ENCODE data around the gene ERVV-1.
"Not testable (repeated sequence)": the region's sequence is repeated elsewhere in the genome, so short reads cannot be mapped to it uniquely, and the experiment has no call there.

Gene ERVV-1

GRCh38 chr19:53013621-53014020 is at the start of gene ERVV-1:
Gene ERVV-1 (plus strand): TSS chr19:53013921. CDS start chr19:53014091, 170 bp downstream.
- H3K4me3 ChIP-seq (ENCODE audit: control insufficient read depth, low read depth, low read length) = no peak within 1 kb of the TSS
- no peak for TF ChIP-seq CTCF (IDR thresholded peaks at IDR 0.05; ENCODE audit: control insufficient read depth, insufficient read depth, low read depth, low read length, missing control alignments)
- no peak for DNase-seq (ENCODE audit: low read depth)

GRCh38 chr19:52967772-52968171 is 45.9 kb upstream of the ERVV-1 start:
- TF ChIP-seq CTCF (IDR thresholded peaks at IDR 0.05; ENCODE audit: control insufficient read depth, insufficient read depth, low read depth, low read length, missing control alignments) = no peak
- DNase-seq (ENCODE audit: low read depth) = no peak
- no peak overlapping the region for H3K4me3 ChIP-seq (ENCODE audit: control insufficient read depth, low read depth, low read length)

GRCh38 chr19:52981329-52981728 is 32.4 kb upstream of the ERVV-1 start:
- H3K4me3 ChIP-seq (ENCODE audit: control insufficient read depth, low read depth, low read length) = no peak overlapping the region
- no peak for TF ChIP-seq CTCF (IDR thresholded peaks at IDR 0.05; ENCODE audit: control insufficient read depth, insufficient read depth, low read depth, low read length, missing control alignments)
- DNase-seq (ENCODE audit: low read depth) = no peak

- DNase-seq (ENCODE audit: low read depth); H3K4me3 ChIP-seq (ENCODE audit: control insufficient read depth, low read depth, low read length): not testable (repeated sequence)
Measured at GRCh38 chr19:52983167-52983566, 30.6 kb upstream of the ERVV-1 start.

GRCh38 chr19:52987221-52987620 is 26.5 kb upstream of the ERVV-1 start:
- no peak overlapping the region for H3K4me3 ChIP-seq (ENCODE audit: control insufficient read depth, low read depth, low read length)
- no peak for DNase-seq (ENCODE audit: low read depth)
- no peak for TF ChIP-seq CTCF (IDR thresholded peaks at IDR 0.05; ENCODE audit: control insufficient read depth, insufficient read depth, low read depth, low read length, missing control alignments)

GRCh38 chr19:52988506-52988905 is 25.2 kb upstream of the ERVV-1 start:
- no peak for DNase-seq (ENCODE audit: low read depth)

GRCh38 chr19:52990759-52991418 is 22.8 kb upstream of the ERVV-1 start:
- DNase-seq (ENCODE audit: low read depth) = no peak
- TF ChIP-seq CTCF (IDR thresholded peaks at IDR 0.05; ENCODE audit: control insufficient read depth, insufficient read depth, low read depth, low read length, missing control alignments) = no peak
- no peak overlapping the region for H3K4me3 ChIP-seq (ENCODE audit: control insufficient read depth, low read depth, low read length)

More at GRCh38 chr19:52988506-52988905, 25.2 kb upstream of the ERVV-1 start:
- TF ChIP-seq CTCF (IDR thresholded peaks at IDR 0.05; ENCODE audit: control insufficient read depth, insufficient read depth, low read depth, low read length, missing control alignments) = no peak
- no peak overlapping the region for H3K4me3 ChIP-seq (ENCODE audit: control insufficient read depth, low read depth, low read length)
